Omental fat pad (tissue), 4 donors: ENCODE measurements around the gene LAMC1. TPM values are rescaled to one million over a fixed set of nuclear protein-coding genes. Genes with fewer than 3 reads are reported as not detected.
A peak's percentile ranks its signal among the peaks of the same experiment; 100 is the strongest.

Experiments used
- ATAC-seq: fragments of 150-250 bp; one replicate; pipeline ENCODE4 v1.9.1; 2016; ENCODE audit warnings: mild to moderate bottlenecking, moderate library complexity; ENCODE audit not compliant: low FRiP score
- DNase-seq: peaks from one replicate; pipeline ENCODE4 v3.0.0-alpha.2; 2019; ENCODE audit warnings: low spot score
- CTCF ChIP-seq, 3 donors: fragments of 450-650 bp; IDR thresholded peaks; one replicate each; pipeline ENCODE4 v1.5.1; 2016 to 2017; ENCODE audit warnings: antibody characterized with exemption in 3 of 3, mild to moderate bottlenecking in 3 of 3, moderate library complexity in 2 of 3
- total RNA-seq, 4 donors: library from RNA; depleted of rRNA; stranded (reverse); fragments of >200 nt; gene quantifications; one replicate each; pipeline ENCODE4 v1.1.0, GENCODE V29; 2016

Gene LAMC1
- total RNA-seq, 4 donors from 2014 or later = 377 to 829 (median 461) TPM

GRCh38 chr1:183168308-183168707 lies 145.1 kb downstream of the LAMC1 start:
- TF ChIP-seq CTCF (IDR thresholded peaks at IDR 0.05) = no peak
- no peak for ATAC-seq

GRCh38 chr1:183173828-183174227 lies 150.6 kb downstream of the LAMC1 start:
- no peak for ATAC-seq
- no peak for TF ChIP-seq CTCF (IDR thresholded peaks at IDR 0.05)
- DNase-seq = no peak

More at GRCh38 chr1:183168308-183168707, 145.1 kb downstream of the LAMC1 start:
- DNase-seq = no peak

GRCh38 chr1:183175631-183176030 lies 152.4 kb downstream of the LAMC1 start:
- DNase-seq (no peak), ATAC-seq (no peak)
- no peak for TF ChIP-seq CTCF (IDR thresholded peaks at IDR 0.05)

GRCh38 chr1:183178545-183178944 lies 155.3 kb downstream of the LAMC1 start:
- DNase-seq (no peak), ATAC-seq (no peak)
- TF ChIP-seq CTCF (IDR thresholded peaks at IDR 0.05) = no peak

- DNase-seq = no peak
- TF ChIP-seq CTCF (IDR thresholded peaks at IDR 0.05) = no peak
- ATAC-seq = no peak
Observed at GRCh38 chr1:183179033-183179432, 155.8 kb downstream of the LAMC1 start.

- DNase-seq (no peak), ATAC-seq (no peak)
- TF ChIP-seq CTCF (IDR thresholded peaks at IDR 0.05) = no peak
Observed at GRCh38 chr1:183180218-183180617, 157.0 kb downstream of the LAMC1 start.

GRCh38 chr1:183180634-183181056 lies 157.4 kb downstream of the LAMC1 start:
- no peak for DNase-seq
- ATAC-seq = peak; percentile 81
- no peak for TF ChIP-seq CTCF (IDR thresholded peaks at IDR 0.05)
